ENCODE measurements around the gene GFY.
"Not testable (repeated sequence)": the region's sequence is repeated elsewhere in the genome, so short reads cannot be mapped to it uniquely, and the experiment has no call there.

The GFY gene

DNA sequence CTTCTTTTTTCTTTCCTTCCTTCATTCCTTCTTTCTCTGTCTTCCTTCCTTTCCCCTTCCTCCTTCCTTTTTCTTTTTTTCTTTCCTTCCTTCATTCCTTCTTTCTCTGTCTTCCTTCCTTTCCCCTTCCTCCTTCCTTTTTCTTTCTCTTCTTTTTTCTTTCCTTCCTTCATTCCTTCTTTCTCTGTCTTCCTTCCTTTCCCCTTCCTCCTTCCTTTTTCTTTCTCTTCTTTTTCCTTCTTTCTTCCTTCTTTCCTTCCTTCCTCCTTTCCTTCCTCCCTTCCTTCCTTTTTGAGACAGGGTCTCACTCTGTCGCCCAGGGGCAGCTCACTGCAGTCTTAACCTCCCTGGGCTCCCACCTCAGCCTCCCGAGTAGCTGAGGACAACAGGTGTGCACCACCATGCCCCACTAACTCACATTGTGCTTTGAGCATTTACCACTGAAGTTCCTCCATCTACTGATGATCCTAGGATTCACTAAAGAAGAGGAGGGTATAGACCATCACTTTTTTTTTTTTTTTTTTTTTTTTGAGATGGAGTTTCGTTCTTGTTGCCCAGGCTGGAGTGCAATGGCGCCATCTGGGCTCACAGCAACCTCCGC is 19.0 kb downstream of the GFY start:
- DNase-seq, result not testable (repeated sequence)

DNA sequence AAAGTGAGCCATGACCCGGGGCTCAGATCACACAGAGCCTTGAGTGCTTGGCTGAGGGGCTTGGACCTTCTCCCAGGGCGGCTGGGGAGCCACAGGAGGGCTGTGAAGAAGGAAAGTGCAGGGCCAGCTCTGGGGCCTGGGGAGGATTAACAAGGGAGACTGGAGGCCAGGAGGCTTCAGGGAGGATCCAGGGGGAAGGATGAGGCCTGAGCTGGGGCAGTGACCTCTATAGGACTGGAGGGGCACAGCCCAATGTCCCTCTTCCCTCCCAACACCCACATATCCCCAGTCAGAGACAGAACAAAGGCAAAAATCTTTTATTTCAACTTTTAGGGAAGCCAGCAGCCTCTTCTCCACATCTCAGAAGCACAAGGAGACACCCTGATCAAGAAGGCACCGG is 20.8 kb downstream of the GFY start:
- DNase-seq, result no peak

DNA sequence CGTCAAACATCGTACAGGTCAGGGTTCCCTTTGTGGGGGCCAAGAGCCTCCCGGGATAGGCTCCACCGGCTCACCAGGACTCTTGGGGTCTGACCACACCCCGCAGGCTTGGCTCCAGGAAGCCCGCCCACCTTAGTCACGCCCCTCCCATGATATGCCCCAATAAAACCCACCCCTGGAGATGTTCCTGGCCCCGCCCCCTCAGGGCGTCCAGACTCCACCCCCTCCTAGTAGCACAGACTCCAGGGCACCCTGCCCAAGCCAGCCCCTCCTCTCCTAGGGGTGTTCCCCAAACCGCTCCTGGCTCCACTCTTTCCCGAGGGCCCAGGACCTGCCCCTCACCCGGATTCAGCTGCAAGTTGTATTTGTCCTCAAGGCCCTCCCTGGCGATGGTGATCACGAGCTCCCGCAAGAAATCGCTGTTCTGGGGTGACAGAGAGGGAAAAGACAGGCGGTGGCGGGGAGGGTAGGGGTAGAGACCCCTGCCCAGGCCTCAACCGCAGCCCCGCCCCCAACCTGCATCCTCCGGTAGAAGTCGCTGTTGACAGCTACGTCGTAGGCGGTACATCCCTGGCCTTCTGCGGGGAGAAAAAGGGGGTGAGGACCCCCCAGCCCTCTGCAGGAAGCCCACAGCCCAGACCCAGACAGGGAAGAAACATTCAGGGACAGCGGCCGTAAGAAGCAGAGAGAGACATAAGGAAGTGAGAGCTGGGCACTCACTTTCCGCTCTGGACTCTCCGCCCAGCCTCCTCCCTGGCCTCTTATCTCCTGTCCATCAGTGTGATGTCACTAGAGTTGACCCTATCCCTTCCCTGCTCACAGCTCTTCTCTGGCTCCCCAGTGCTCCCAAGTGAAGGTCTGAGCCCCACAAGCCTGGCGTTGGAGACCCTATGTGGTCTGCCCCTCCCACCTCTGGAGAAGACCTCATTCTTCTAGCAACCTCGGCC is 22.6 kb downstream of the GFY start:
- peak; percentile 84 for DNase-seq

DNA sequence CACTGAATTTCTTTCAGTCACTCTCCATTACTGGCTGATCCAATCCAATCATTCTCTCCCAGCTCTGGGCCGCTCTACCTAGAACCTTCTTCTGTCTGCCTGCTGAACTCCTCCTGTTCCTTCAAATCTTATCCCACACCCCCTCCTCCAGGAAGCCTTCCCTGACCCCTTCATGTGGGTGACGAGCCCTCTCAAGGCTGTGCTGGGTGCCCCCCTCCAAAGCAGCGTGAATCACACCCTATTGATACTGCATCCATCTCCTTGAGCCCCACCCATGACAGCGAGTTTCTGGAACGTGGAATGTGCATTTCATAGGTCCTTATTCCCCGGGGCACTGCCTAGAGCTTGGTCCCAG is 23.2 kb downstream of the GFY start:
- DNase-seq, result no peak

- DNase-seq, result no peak
These were observed 25.2 kb downstream of the GFY start for GRCh38 chr19:49450405-49450804.

DNA sequence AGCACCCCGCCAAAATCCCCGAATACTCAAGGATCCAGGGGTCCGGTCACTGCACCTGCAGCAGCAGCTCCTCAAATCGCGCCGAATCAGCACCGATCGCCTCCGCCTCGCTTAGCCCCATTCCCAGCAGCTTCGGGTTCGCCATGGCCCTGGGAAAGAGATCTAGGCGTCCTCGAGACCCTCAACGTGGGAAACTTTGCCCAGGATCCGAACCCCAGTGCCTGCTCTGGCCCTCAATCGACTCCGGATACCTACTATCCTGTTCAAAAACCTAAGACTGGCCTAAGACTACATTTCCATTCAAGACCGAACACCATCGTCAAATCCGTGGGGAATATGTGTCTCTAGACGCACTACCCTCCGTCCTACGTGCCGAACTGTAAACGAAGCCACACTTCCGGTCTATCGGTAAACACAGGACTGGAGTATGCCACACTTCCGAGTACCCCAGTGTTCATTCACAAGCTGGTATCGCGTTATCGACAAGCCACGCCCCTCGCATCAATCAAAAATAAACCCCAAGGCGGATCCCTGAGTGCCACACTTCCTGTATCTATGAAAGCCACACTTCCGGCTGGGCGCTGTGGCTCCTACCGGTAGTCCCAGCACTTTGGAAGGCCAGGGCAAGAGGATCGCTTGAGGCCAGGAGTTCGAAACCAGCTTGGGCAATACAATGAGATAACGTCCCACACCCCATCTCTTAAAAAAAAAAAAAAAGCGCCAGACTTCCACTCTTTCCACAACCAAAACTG is 26.4 kb downstream of the GFY start, which contains the start of gene PIH1D1:
TSS of gene PIH1D1 (minus strand) at position 385 of the 752 bp plus-strand sequence. CDS start at position 145, 240 bp downstream.
- DNase-seq, result peak; percentile 100

DNA sequence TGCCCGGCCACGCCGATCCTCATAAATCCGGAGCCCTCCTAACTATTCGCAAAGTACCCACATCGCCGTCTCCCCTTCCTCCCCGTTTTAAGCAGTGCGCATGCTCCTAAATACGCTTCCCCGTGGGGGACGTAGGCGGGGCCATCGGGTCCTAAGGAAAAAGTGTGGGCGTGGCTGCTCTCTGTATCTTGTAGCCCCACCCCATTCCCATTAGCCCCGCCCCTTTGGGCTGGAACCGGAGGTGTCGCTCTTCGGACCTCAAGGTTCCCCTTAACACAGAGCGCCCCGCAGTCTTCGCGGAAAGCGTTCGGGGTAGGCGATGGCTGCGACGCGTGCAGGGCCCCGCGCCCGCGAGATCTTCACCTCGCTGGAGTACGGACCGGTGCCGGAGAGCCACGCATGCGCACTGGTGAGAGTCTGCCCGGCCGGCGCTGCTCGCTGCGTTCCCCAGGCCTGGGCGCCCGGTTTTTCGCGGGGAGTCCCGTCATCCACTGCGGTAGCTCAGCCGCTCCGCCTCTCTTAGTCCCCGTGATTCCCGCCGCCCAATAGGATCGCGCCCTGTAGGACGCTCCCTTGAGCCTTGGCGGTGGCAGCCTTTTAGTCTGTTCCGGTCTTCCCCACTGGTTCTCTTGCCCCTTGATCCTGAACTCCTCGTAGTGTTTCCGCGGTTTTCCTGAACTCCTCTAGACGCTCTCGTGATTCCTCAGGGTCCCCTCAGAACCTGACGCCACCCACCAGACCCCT is 28.0 kb downstream of the GFY start, which contains the start of gene ALDH16A1:
TSS of gene ALDH16A1 (plus strand) at position 213 of the 744 bp plus-strand sequence. CDS start at position 320, 107 bp downstream.
- peak; percentile 99 for DNase-seq

DNA sequence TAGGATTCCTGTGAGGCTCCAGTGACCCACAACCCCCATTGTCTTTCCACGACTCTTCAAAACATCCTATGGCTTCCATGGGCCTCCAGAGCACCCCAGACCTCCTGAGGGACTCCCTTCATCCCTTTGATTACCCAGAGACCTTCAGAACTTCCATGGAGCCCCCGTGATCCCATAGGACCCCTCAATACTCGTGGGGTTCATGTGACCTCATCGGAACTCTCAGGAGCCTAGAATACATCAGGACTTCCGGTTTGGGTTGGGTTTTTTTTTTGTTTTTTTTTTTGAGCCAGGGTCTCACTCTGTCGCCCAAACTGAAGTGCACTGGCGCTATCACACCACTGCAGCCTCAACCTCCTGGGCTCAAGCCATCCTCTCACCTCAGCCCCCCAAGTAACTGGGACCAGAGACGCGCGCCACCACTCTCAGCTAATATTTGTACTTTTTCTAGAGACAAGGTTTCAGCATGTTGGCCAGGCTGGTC is 28.6 kb downstream of the GFY start:
- peak; percentile 50 for DNase-seq

GRCh38 chr19:49455773-49456172 is 30.6 kb downstream of the GFY start:
- DNase-seq, result no peak

DNA sequence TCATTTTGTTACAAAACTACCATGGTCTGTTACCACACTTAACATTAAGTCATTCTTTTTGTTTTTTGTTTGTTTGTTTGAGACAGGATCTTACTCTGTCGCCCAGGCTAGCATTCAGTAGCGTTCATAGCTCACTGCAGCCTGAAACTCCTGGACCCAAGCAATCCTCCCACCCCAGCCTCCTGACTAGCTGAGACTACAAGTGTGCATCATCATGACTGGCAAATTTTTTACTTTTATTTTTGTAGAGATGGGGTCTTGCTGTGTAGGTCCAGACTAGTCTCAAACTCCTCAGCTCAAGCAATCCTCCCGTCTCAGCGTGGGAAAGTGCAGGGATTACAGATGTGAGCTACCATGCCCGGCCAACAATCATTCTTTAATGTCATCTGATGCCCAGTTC is 31.1 kb downstream of the GFY start:
- no peak for DNase-seq

GRCh38 chr19:49458567-49458903 is 33.3 kb downstream of the GFY start:
- DNase-seq, result no peak

GRCh38 chr19:49459388-49459787 is 34.2 kb downstream of the GFY start:
- DNase-seq, result no peak

GRCh38 chr19:49461130-49461529 is 35.9 kb downstream of the GFY start:
- not testable (repeated sequence) for DNase-seq

- DNase-seq, result no peak
These were observed 36.5 kb downstream of the GFY start for GRCh38 chr19:49461656-49462055.

DNA sequence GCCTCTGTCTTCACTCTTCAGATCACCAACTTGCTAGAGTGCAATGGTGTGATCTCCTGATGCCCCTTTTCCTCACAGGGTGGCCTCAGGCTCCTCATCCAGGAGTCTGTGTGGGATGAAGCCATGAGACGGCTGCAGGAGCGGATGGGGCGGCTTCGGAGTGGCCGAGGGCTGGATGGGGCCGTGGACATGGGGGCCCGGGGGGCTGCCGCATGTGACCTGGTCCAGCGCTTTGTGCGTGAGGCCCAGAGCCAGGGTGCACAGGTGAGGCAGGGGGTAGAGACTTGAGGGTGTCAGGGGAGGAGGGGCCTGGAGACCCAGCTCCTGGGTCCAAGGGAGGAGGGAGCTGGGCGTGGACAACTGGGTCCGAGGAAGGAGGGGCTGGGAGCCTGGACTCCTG is 37.3 kb downstream of the GFY start:
- no peak for DNase-seq

- DNase-seq, result no peak
These were observed 39.0 kb downstream of the GFY start for GRCh38 chr19:49463960-49464740.

GRCh38 chr19:49465371-49465770 is 40.2 kb downstream of the GFY start:
- DNase-seq, result no peak

- DNase-seq, result no peak
These were observed 43.0 kb downstream of the GFY start for GRCh38 chr19:49468199-49468598.

- DNase-seq, result peak; percentile 97
These were observed 43.7 kb downstream of the GFY start for GRCh38 chr19:49468746-49469447.

- DNase-seq, result peak; percentile 90
These were observed 44.8 kb downstream of the GFY start for GRCh38 chr19:49469828-49470614.
